ENCODE results near the gene EIPR1.
A peak's percentile ranks its signal among the peaks of the same experiment; 100 is the strongest.
"Not testable (repeated sequence)": the region's sequence is repeated elsewhere in the genome, so short reads cannot be mapped to it uniquely, and the experiment has no call there.

The EIPR1 gene

GRCh38 chr2:3403587-3404334 is 26.1 kb upstream of the EIPR1 start:
- no peak for DNase-seq (ENCODE audit: low read depth)

- DNase-seq (ENCODE audit: low read depth): no peak
These were observed 22.2 kb upstream of the EIPR1 start for GRCh38 chr2:3399829-3400228.

DNA sequence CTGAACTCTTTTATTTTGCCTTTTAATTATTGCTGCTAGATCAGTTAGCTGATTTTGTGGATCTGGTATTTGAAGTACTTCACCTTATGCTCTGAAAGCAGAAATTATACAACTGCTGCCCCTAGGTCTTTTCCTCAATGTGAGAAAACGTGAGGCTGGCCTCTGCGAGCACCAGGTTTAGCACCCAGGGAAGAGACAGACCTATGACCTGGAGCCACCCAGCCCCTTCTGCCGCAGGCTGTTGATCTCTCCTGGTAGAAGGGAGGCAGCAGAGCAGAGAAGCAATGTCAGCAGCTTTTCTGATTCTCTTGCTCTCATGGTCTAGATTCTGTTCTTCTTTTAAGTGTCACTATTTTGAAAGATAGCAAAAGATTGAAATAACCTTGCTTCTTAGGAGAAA is 21.8 kb upstream of the EIPR1 start:
- DNase-seq (ENCODE audit: low read depth): no peak

- DNase-seq (ENCODE audit: low read depth): no peak
These were observed 21.2 kb upstream of the EIPR1 start for GRCh38 chr2:3398857-3399256.

GRCh38 chr2:3396920-3397559 is 19.4 kb upstream of the EIPR1 start:
- DNase-seq (ENCODE audit: low read depth): no peak

DNA sequence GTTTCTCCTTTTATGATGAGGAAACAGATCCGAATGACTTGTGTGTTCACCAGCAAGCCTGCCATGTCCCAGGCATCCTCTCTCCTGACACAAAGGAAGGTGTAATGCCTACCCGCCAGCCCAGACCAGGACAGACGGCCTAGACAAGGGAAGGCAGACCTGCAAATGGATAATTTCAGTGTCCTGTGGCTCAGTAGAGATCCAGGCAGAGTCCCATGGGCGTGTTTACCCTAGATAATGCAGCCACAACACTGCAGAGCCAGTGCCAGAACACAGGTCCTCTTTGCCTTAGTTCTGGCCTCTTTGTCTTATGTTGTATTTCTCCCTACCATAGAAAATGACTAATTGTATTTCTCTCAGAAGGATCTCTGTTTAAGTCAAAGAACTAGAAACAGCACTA is 14.6 kb upstream of the EIPR1 start:
- no peak for DNase-seq (ENCODE audit: low read depth)

DNA sequence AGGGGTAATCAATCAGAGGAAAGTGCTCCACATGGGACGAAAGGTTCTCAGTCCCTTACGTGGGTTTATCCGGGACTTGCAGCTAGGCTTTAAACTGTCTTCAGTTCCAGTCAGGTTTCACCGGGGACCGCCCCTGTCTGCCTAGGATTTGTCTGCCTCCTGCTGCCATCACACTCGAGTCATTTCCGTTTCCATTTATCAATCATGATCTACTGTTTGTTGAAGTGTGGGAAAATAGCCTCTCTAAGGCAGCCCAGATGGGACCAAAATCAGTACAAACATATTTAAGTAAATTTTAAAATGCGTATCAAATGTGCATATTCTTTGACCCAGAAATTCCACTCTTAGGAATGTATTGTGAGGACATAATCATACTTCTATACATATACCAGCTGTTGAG is 12.4 kb upstream of the EIPR1 start:
- no peak for DNase-seq (ENCODE audit: low read depth)

- no peak for DNase-seq (ENCODE audit: low read depth)
These were observed 11.6 kb upstream of the EIPR1 start for GRCh38 chr2:3389193-3389592.

GRCh38 chr2:3388412-3388738 is 10.8 kb upstream of the EIPR1 start:
- DNase-seq (ENCODE audit: low read depth): no peak

DNA sequence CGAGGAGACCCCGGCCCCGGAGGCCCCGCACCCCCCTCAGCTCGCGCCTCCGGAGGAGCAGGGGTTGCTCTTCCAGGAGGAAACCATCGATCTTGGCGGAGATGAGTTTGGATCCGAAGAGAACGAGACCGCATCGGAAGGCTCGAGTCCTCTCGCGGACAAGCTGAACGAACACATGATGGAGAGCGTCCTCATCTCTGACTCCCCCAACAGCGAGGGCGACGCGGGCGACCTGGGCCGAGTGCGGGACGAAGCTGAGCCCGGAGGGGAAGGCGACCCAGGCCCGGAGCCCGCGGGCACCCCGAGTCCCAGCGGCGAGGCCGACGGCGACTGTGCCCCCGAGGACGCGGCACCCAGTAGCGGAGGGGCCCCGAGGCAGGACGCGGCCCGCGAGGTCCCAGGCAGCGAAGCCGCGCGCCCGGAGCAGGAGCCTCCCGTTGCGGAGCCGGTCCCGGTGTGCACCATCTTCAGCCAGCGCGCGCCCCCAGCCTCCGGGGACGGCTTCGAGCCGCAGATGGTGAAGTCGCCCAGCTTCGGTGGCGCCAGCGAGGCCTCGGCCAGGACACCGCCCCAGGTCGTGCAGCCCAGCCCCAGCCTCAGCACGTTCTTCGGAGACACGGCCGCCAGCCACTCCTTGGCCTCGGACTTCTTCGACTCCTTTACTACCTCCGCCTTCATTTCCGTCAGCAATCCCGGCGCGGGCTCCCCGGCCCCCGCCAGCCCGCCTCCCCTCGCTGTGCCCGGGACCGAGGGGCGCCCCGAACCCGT is 10.2 kb upstream of the EIPR1 start:
- no peak for DNase-seq (ENCODE audit: low read depth)

GRCh38 chr2:3387011-3387410 is 9.4 kb upstream of the EIPR1 start:
- no peak for DNase-seq (ENCODE audit: low read depth)

DNA sequence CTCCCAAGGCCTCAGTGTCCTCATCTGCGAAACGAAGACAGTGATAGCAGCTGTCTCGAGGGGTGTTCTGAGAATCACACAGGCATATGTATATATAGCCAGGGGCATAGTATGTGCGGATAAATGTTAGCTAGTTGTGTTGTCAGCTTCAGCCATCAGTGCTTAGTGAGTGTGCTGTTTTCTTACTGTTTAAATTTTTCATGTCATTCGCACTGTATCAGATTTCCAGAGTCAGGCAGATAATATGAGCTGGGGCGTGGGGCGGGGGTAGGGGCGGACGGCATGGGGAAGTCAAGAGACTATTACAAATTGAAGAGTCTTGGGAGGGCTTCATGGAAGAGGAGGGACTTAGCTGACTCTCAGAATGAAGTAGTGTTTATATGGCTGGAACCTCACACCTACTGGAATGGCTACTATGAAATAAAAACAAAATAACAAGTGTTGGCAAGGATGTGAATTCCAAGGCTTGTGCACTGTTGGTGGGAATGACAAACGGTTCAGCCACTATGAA is 8.9 kb upstream of the EIPR1 start:
- no peak for DNase-seq (ENCODE audit: low read depth)

DNA sequence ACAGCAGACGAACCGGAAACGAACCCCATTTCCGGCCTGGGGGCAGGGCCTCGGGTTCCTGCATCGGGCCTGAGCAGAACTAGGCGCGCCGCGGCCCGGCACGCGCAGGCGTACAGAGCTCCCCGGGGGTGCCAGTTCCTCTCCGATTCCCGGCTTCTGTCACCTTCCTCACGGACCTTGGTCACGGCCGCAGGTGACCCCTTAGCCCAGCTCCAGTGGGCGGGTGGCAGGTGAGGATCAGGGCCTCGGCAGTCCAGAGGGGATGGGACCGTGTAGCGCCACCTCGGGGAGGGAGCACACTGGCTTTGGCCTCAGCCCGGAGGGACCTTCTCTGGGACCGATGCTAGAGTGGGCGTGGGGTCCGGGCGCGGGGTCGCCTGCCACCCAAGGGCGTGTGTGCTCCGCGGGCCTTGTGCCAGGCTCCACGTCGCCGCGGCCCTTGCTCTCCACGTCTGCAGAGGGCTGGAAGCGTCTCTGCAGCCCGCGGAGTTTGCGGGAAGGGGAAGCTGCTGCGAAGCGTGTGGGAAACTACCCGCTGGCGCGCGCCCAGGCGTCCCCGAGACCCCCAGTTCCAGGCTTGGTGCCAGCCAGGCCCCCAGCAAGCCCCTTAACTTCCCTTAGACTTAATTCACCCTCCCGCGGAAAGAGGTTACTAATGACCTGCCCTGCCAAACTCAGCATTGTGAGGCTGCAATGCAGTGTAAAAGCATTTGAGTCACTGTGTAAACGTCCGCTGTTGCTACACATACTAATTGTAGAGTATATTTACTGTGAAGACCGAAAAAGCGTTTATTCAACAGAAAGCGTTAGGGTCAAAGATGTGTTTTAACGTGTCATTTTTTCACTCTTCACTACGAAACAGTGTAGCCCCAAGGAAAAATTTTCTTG is 2.3 kb upstream of the EIPR1 start, which contains the start of gene TRAPPC12:
TRAPPC12 (plus strand) TSS at position 48 of the 888 bp plus-strand sequence. CDS start 7,930 bp downstream, outside the sequence.
- DNase-seq (ENCODE audit: low read depth): peak; percentile 88

DNA sequence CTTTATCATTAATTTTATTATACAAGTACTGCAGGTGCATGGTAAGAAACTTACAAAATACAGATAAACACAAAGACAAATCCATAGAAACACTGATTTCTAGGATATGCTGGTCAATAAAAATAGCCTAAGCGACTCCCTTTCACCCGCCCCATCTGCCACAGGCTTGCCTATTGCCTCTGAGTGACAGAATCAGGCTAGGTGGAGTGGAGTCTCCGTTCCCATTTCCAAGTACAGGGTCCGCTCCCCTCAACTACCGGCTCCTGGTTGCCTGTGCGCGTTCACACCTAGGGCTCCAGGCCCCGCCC is 1.7 kb upstream of the EIPR1 start:
- DNase-seq (ENCODE audit: low read depth): no peak

DNA sequence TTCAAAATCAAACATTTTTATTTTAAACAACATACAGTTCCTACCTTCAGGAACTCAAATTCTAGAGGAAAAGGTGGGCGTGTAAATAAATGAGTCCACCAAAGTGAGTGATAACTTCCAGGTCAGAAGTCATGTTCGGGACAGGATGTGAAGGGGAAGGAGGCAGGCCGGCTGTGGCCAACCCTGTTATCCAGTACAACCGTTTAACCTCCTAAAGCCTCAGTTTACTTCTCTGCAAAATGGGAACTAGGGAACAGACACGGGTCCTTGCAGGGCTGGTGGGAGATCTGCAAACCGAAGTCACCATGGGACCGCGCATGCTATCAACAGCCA is 373 bp downstream of the EIPR1 start:
- DNase-seq (ENCODE audit: low read depth): no peak

GRCh38 chr2:3376821-3377220 is 797 bp downstream of the EIPR1 start:
- DNase-seq (ENCODE audit: low read depth): no peak

DNA sequence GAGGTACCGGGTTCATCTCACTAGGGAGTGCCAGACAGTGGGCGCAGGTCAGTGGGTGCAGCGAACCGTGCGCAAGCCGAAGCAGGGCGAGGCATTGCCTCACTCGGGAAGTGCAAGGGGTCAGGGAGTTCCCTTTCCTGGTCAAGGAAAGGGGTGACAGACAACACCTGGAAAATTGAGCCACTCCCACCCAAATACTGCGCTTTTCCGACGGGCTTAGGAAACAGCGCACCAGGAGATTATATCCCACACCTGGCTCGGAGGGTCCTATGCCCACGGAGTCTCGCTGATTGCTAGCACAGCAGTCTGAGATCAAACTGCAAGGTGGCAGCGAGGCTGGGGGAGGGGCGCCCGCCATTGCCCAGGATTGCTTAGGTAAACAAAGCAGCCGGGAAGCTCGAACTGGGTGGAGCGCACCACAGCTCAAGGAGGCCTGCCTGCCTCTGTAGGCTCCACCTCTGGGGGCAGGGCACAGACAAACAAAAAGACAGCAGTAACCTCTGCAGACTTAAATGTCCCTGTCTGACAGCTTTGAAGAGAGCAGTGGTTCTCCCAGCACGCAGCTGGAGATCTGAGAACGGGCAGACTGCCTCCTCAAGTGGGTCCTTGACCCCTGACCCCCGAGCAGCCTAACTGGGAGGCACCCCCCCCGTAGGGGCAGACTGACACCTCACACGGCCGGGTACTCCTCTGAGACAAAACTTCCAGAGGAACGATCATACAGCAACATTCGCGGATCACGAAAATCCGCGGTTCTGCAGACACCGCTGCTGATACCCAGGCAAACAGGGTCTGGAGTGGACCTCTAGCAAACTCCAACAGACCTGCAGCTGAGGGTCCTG is 8.1 kb downstream of the EIPR1 start:
- not testable (repeated sequence) for DNase-seq (ENCODE audit: low read depth)

GRCh38 chr2:3368261-3368722 is 9.3 kb downstream of the EIPR1 start:
- DNase-seq (ENCODE audit: low read depth): no peak

DNA sequence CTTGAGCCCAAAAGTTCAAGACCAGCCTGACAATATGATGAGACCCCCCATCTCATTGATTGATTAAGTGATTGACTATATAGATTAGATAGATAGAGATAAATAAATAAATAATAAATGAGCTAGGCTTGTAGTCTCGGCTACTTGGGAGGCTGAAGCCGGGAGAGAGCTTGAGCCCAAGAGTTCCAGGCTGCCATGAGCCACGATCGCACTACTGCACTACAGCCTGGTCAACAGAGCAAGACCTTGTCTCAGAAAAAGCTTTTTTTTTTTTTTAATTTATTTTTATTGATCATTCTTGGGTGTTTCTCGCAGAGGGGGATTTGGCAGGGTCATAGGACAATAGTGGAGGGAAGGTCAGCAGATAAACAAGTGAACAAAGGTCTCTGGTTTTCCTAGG is 12.4 kb downstream of the EIPR1 start:
- DNase-seq (ENCODE audit: low read depth): no peak

- no peak for DNase-seq (ENCODE audit: low read depth)
These were observed 15.9 kb downstream of the EIPR1 start for GRCh38 chr2:3361518-3362389.
